HepG2 (cell line): Measurements from ENCODE around the gene PCBD2. TPM values are rescaled to one million over a fixed set of nuclear protein-coding genes. Genes with fewer than 3 reads are reported as not detected.

Experiments
- AGO2 ChIP-seq: fragments of 200-400 bp; formaldehyde crosslinking; optimal IDR thresholded peaks from 2 replicates; pipeline ENCODE3; 2017; ENCODE audit warnings: mild to moderate bottlenecking, low read depth, low read length, moderate library complexity
- FOXC1 ChIP-seq: sonication (generic); formaldehyde crosslinking; IDR thresholded peaks from 2 replicates; pipeline ENCODE4 v1.8.0; 2022; ENCODE audit warnings: mild to moderate bottlenecking, missing genetic modification reagents, borderline replicate concordance
- HIVEP1 ChIP-seq: sonication (generic); formaldehyde crosslinking; IDR thresholded peaks from 2 replicates; pipeline ENCODE4 v1.4.0; 2020; ENCODE audit warnings: mild to moderate bottlenecking, missing genetic modification reagents
- IRX3 ChIP-seq: sonication (generic); formaldehyde crosslinking; IDR thresholded peaks from 2 replicates; pipeline ENCODE4 v1.8.1; 2023; ENCODE audit warnings: mild to moderate bottlenecking, low read depth, missing genetic modification reagents, borderline replicate concordance
- MBD4 ChIP-seq: IDR thresholded peaks from 2 replicates; pipeline ENCODE4 v1.6.1; 2012; ENCODE audit warnings: low read length, inconsistent platforms, borderline replicate concordance
- MTF2 ChIP-seq: sonication (generic); formaldehyde crosslinking; IDR thresholded peaks from 2 replicates; pipeline ENCODE4 v1.5.0; 2020; ENCODE audit warnings: missing genetic modification reagents, borderline replicate concordance
- NR2F2 ChIP-seq: IDR thresholded peaks from 2 replicates; pipeline ENCODE4 v1.6.1; 2012; ENCODE audit warnings: low read depth, inconsistent platforms, borderline replicate concordance
- RBM39 ChIP-seq: fragments of 200-400 bp; formaldehyde crosslinking; IDR thresholded peaks from one replicate; pipeline ENCODE4 v1.6.1; 2018; ENCODE audit warnings: antibody characterized with exemption, mild to moderate bottlenecking, low read depth, low read length; ENCODE audit not compliant: poor library complexity, severe bottlenecking
- RNF2 ChIP-seq: fragments of 450-650 bp; conservative IDR thresholded peaks from 2 replicates; pipeline ENCODE4 v1.6.1; 2016; ENCODE audit warnings: low read depth
- SOX6 ChIP-seq, 2 experiments: fragments of 450-650 bp in 1 of 2; sonication (generic) in 1 of 2; formaldehyde crosslinking in 1 of 2; IDR thresholded peaks; 2 replicates each; pipeline versions ENCODE4 v1.4.0 to v1.6.1; 2017 to 2020; ENCODE audit warnings: antibody characterized with exemption in 1 of 2, mild to moderate bottlenecking in 1 of 2, missing genetic modification reagents in 1 of 2
- STAG1 ChIP-seq: sonication (generic); formaldehyde crosslinking; IDR thresholded peaks from 2 replicates; pipeline ENCODE4 v1.4.0; 2020; ENCODE audit warnings: missing genetic modification reagents
- TEAD3 ChIP-seq: optimal IDR thresholded peaks from 2 replicates; pipeline ENCODE3; 2016; ENCODE audit warnings: borderline replicate concordance
- XRCC5 ChIP-seq: fragments of 200-400 bp; formaldehyde crosslinking; optimal IDR thresholded peaks from 2 replicates; pipeline ENCODE3; 2017; ENCODE audit warnings: mild to moderate bottlenecking, low read length
- ZC3H4 ChIP-seq: sonication (generic); formaldehyde crosslinking; IDR thresholded peaks from 2 replicates; pipeline ENCODE4 v1.4.0; 2020; ENCODE audit warnings: missing genetic modification reagents, borderline replicate concordance
- ZFP36L1 ChIP-seq: sonication (generic); formaldehyde crosslinking; IDR thresholded peaks from 2 replicates; pipeline ENCODE4 v1.8.0; 2022; ENCODE audit warnings: mild to moderate bottlenecking, missing genetic modification reagents, moderate library complexity
- ZNF207 ChIP-seq: fragments of 450-650 bp; IDR thresholded peaks from 2 replicates; pipeline ENCODE4 v1.6.1; 2016; ENCODE audit warnings: antibody characterized with exemption, borderline replicate concordance
- ZNF253 ChIP-seq: sonication (generic); formaldehyde crosslinking; IDR thresholded peaks from 2 replicates; pipeline ENCODE4 v1.8.0; 2022; ENCODE audit warnings: mild to moderate bottlenecking, missing genetic modification reagents, borderline replicate concordance
- ZNF264 ChIP-seq: sonication (generic); formaldehyde crosslinking; IDR thresholded peaks from 2 replicates; pipeline ENCODE4 v1.4.0; 2020; ENCODE audit warnings: missing genetic modification reagents
- ZNF335 ChIP-seq: sonication (generic); formaldehyde crosslinking; IDR thresholded peaks from 2 replicates; pipeline ENCODE4 v1.4.0; 2020; ENCODE audit warnings: missing genetic modification reagents
- ZNF703 ChIP-seq: sonication (generic); formaldehyde crosslinking; IDR thresholded peaks from 2 replicates; pipeline ENCODE4 v1.5.1; 2020; ENCODE audit warnings: missing genetic modification reagents, mild to moderate bottlenecking, moderate library complexity, borderline replicate concordance
- polyA plus RNA-seq, 8 experiments: library from polyadenylated mRNA; depleted of rRNA in 3 of 8; stranded (reverse) in 7 of 8; unstranded in 1 of 8; fragments of >200 nt; fragmentation: Illumina TruSeq in 4 of 8; extraction: Trizol in 4 of 8; gene quantifications; 2 replicates each; pipeline versions ENCODE4 v1.2.1 to v1.2.3, GENCODE V29; 2011 to 2016; ENCODE audit warnings: low read depth in 4 of 8, missing spikeins in 1 of 8, mixed read lengths in 1 of 8; ENCODE audit not compliant: insufficient read depth in 1 of 8
- total RNA-seq, 5 experiments: library from RNA; depleted of rRNA; stranded (reverse); fragments of >200 nt; fragmentation: Illumina TruSeq; extraction: Trizol; gene quantifications; 2 replicates each; pipeline ENCODE4 v1.2.3, GENCODE V29; 2016; ENCODE audit warnings: low read depth in 1 of 5
- TF ChIP-seq, protein P1 (sequence below): sonication (generic); formaldehyde crosslinking; IDR thresholded peaks from 2 replicates; pipeline ENCODE4 v1.8.1; 2023; ENCODE audit warnings: mild to moderate bottlenecking, moderate library complexity, missing genetic modification reagents
- TF ChIP-seq, protein P2 (sequence below): IDR thresholded peaks from 2 replicates; pipeline ENCODE4 v1.6.1; 2018; ENCODE audit warnings: missing genetic modification reagents
- TF ChIP-seq, protein P3 (sequence below): sonication (generic); formaldehyde crosslinking; IDR thresholded peaks from 2 replicates; pipeline ENCODE4 v1.5.0; 2020; ENCODE audit warnings: mild to moderate bottlenecking, missing genetic modification reagents
- TF ChIP-seq, protein P4 (sequence below): sonication (generic); formaldehyde crosslinking; IDR thresholded peaks from 2 replicates; pipeline ENCODE4 v1.4.0; 2020; ENCODE audit warnings: low read depth, mild to moderate bottlenecking, missing genetic modification reagents

PCBD2 gene
- total and polyA plus RNA-seq, 2 of the 13 experiments (the other 11 are each of a cell fraction or from before 2014, with no cell fraction given): 5.5 to 12.0 TPM

DNA sequence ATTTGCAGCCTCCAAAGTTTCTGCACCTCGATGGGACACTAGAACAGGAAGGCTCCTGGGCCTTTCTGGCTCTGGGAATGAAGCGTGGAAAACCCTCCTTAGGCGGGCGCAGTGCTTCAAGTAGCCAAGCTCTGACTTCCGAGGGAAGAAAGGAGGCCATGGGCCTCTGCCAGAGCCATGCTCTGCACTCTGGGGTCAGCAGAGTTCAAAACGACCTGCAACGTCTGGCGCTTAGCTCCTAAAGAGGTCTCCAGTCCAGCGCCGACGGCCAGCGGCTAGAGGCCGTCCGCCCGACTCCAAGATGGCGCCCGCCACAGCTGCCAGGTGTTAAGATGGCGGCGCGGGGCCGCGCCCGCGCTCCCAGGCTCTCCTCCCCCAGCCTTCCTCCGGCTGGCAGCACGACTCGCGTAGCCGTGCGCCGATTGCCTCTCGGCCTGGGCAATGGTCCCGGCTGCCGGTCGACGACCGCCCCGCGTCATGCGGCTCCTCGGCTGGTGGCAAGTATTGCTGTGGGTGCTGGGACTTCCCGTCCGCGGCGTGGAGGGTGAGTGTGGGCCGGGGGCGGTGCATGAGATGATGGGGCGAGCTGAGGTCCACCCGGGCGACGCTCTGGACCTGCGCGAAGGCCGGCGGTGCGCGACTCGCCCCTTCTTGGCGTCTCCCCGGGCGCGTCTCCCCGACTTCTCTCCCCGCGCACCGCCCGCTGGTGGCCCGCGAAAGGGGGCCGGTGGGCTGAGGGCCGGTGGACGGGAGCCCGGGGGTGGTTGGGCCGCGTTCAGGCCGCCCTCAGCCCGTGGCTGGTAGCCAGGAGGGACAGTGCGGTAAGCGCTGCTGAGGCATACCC is 30.7 kb upstream of the PCBD2 start, which contains the start of gene TXNDC15 (continued):
- TF ChIP-seq ZNF207: no peak
- 0 out of 2 replicates have a peak, but pooled peaks have one; percentile 22 for TF ChIP-seq STAG1 (CRISPR knock-in tag)
- peak; percentile 93 for TF ChIP-seq ZNF335 (CRISPR knock-in tag)
- TF ChIP-seq HIVEP1 (CRISPR knock-in tag): peak; percentile 87
- peak; percentile 22 for TF ChIP-seq TEAD3
- TF ChIP-seq, protein P1, sequence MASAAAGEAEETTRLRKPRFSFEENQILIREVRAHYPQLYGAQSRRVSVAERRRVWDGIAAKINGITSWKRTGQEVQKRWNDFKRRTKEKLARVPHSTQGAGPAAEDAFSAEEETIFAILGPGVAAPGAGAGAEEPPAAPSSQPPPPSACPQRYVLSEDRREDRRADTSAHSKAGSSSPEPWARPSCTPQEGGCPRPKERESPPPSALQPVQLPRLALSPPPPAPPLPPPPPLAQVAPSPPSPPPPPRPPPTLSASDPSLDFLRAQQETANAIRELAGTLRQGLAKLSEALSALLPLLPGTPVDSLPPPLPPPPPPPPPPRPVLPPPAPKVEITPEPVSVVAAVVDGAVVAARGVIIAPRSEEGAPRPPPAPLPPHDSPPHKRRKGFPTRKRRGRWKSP: peak; percentile 72
- TF ChIP-seq MTF2 (CRISPR knock-in tag): peak; percentile 85
- peak; percentile 57; the same call in 1 of the 2 replicates for TF ChIP-seq NR2F2
- TF ChIP-seq IRX3 (CRISPR knock-in tag): peak; percentile 89; the same call in 1 of the 2 replicates
- TF ChIP-seq FOXC1: peak; percentile 97
- TF ChIP-seq ZNF253 (CRISPR knock-in tag): peak; percentile 82; the same call in 1 of the 2 replicates
- TF ChIP-seq XRCC5: peak; percentile 39
- TF ChIP-seq ZNF264 (CRISPR knock-in tag): peak; percentile 81; the same call in 1 of the 2 replicates
- TF ChIP-seq AGO2: peak; percentile 87
- TF ChIP-seq, protein P2, sequence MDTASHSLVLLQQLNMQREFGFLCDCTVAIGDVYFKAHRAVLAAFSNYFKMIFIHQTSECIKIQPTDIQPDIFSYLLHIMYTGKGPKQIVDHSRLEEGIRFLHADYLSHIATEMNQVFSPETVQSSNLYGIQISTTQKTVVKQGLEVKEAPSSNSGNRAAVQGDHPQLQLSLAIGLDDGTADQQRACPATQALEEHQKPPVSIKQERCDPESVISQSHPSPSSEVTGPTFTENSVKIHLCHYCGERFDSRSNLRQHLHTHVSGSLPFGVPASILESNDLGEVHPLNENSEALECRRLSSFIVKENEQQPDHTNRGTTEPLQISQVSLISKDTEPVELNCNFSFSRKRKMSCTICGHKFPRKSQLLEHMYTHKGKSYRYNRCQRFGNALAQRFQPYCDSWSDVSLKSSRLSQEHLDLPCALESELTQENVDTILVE (CRISPR knock-in tag): 0 out of 2 replicates have a peak, but pooled peaks have one; percentile 41
- TF ChIP-seq, protein P3, sequence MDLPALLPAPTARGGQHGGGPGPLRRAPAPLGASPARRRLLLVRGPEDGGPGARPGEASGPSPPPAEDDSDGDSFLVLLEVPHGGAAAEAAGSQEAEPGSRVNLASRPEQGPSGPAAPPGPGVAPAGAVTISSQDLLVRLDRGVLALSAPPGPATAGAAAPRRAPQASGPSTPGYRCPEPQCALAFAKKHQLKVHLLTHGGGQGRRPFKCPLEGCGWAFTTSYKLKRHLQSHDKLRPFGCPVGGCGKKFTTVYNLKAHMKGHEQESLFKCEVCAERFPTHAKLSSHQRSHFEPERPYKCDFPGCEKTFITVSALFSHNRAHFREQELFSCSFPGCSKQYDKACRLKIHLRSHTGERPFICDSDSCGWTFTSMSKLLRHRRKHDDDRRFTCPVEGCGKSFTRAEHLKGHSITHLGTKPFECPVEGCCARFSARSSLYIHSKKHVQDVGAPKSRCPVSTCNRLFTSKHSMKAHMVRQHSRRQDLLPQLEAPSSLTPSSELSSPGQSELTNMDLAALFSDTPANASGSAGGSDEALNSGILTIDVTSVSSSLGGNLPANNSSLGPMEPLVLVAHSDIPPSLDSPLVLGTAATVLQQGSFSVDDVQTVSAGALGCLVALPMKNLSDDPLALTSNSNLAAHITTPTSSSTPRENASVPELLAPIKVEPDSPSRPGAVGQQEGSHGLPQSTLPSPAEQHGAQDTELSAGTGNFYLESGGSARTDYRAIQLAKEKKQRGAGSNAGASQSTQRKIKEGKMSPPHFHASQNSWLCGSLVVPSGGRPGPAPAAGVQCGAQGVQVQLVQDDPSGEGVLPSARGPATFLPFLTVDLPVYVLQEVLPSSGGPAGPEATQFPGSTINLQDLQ (CRISPR knock-in tag): no peak
- TF ChIP-seq ZFP36L1: 0 out of 2 replicates have a peak, but pooled peaks have one; percentile 17
- no peak for TF ChIP-seq SOX6 (IDR thresholded peaks at IDR 0.05)
- peak; percentile 77 for TF ChIP-seq SOX6 (CRISPR knock-in tag; IDR thresholded peaks at IDR 0.05)
- TF ChIP-seq RBM39: no peak
- 0 out of 2 replicates have a peak, but pooled peaks have one; percentile 75 for TF ChIP-seq ZC3H4 (CRISPR knock-in tag)
- TF ChIP-seq RNF2: no peak
- TF ChIP-seq MBD4: no peak
- TF ChIP-seq, protein P4, sequence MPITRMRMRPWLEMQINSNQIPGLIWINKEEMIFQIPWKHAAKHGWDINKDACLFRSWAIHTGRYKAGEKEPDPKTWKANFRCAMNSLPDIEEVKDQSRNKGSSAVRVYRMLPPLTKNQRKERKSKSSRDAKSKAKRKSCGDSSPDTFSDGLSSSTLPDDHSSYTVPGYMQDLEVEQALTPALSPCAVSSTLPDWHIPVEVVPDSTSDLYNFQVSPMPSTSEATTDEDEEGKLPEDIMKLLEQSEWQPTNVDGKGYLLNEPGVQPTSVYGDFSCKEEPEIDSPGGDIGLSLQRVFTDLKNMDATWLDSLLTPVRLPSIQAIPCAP (CRISPR knock-in tag): 0 out of 2 replicates have a peak, but pooled peaks have one; percentile 65
- TF ChIP-seq ZNF703 (CRISPR knock-in tag): peak; percentile 91
